Nucleus accumbens (tissue), 56 donors: ENCODE measurements around the gene DAPK1.

Source experiments
- DNase-seq, 56 donors: peaks; one replicate each; lab custom pipeline; 2025; lab: John Stamatoyannopoulos, UW

Gene DAPK1

DNA sequence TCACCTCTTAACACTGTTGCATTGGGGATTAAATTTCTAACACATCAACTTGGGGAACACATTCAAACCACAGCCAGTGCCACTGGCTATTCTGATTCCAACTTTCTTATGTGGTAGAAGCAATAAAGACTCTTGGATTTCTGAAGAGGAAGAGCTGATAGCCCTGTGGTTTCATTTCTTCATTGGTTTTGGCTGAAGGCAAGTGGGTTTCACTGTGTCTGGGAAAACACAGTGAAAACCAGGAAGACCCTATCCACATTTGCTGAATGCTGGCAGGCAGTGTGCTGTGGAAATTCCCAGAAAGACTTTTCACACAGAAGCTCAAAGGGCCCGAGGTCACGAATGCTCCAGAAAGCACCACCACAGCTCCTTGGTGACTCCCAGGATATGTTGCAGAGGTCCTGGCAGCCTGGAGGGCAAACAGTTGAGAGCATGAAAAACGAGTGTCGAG, 67.1 kb downstream of the DAPK1 start:
- peak in 1 of 56 donors; percentile 5 for DNase-seq

DNA sequence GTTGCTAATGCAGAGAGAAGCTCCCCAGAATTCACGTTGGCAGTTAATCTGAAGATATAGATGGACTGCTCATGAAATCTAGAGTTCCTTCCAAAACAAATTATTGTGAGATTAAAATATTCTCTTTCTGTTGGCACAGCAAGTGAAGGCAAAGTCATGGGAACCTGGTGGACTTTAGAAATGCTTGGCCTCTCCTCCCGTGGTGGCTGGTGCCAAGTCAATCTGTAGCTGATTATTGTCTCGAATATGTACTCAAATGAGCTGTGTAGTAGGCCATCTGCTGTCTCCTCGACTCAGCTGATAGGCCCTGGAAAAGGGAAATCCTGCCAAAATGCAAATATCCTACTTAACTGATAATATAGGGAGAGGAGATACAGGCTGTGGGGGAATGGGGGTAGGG, 69.3 kb downstream of the DAPK1 start:
- no peak for DNase-seq

DNA sequence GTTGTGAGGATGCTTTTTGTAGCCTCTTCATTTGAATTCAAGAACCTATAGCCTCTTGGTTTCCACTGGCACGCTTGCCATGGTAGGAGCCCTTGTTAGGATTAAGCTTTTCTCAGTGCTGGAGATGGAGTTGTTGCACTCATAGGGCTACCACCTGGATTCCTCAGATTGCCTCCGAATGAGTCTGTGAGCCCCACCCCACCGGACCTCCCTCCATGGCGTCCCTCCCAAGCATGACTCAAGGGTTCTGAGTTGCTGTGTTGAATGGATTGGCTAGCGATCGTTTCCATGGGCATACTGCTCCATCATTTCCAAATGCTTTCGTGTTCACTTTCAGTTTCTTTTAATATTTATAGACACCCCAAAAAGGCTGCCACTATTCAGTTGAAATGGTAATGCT, 69.9 kb downstream of the DAPK1 start:
- peak in 1 of 56 donors; percentile 17 for DNase-seq

DNA sequence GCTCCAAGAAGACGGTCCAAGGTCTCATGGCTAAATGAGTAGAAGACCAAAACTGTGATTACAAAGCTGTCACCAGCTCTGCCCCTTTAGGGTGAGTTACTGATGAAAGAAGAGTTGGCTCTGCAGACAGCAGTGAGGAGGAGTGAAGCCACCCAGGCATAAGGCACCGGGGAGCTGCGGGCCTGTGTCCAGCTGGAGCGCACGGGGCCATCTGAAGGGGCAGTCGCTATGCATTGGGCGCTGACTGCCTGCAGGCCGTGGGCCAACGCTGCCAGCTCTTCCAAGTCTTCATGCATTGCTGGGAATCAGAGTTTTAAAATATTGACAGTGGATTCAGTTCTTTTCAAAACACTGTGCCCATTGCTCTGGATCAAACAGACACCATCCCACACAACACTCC, 70.3 kb downstream of the DAPK1 start:
- no peak for DNase-seq

DNA sequence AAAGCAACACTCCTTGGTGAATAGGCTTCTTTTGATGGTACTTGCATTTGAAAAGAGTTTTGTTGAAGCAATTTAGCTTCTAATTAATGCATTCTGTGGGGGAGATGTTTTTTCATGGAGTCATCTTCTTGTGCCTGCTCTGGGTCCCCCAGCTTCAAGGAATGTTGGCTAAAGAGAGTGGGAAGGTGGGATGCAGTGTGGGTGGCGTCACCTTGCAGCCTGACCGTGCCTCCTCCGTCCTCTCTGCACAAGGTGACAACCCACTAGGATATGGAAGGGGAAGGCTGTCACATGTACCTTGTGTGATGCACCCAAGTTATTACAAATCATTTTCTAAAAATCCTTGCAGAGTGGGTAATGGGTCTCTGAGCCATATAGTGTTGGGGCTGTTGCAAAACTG, 70.7 kb downstream of the DAPK1 start:
- peak in 2 of 56 donors; percentile 26 to 30 for DNase-seq

DNA sequence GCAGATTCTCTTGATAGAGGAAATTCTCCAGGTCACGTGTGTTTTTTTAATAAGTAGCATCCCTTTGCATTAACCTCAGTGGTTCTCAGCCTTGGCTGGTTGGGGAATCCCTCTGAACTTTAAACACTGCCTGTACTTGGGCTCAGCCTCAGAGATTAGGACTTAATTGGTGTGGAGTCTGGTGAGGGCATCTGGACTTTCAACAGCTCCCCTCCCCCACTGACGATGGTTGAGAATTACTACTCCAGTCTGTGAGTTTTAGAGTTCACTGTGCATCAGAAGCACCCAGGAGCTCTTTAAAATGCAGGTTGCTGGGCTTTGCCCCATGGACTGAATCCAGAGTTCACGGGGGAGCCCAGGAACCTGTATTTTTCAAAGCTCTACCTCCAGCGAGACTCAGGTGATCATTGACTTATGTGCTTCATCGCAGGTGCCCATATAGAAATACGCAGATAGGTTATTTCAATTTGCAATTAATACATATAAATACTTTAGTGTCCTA, 71.4 kb downstream of the DAPK1 start:
- no peak for DNase-seq

DNA sequence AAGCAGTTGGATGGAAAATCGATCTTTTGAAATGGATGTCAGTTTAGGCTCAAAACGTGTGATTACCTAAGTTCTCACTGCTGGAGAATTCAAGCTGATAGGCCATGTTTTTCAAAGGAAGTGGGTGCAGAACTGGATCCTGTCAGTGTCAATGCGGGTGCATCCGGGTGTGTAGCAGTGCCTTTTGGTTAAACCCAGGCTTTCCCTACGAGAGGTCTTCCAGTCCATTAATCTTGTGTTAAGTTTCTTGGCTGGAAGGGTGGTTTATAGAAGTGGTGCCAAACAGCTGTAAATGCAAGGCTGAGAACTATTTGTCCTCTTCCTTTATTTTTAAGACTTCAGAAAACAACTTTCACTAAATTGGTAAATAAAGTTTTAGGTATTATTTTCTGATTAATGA, 71.9 kb downstream of the DAPK1 start:
- DNase-seq: no peak

DNA sequence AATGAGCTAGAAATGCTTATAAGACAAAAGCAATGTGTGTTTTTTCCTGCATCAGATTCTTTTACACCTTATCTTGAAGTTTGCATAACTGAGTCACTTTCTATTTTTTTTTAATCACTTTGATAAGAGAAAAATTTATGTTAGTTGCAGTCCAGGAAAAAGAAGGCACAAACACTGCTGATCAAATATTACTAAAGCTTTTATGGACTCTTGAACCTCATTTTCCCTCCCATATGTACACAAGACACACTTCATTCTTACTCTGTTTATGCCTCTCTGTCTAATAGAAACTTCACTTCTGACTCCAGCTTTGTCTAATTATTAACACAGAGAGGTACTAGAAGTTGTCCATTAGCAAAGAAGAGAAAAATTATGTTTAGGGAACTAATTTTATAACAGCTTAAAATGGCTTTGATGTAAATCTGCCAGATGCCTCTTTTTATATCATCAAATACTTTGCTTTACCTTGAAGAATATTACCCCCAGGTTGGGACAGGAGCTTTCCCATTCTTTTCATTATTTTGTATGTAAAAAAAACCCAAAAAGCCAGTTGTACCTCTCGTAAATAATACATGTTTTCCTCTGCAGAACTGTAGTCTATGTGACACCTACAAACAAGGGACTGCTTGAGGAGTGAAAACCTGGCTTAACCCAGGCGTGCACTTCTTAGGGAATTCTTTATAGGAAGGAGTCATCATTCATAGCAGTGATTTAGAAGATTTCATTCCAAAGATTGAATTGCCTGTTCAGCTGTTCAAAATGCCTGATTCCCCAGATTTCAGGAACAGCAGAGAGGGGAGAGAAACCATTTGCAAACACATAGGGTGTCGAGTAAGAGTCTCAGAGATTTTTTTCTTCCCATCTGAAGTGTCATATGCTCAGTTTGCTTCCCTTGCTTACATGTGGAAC, 72.6 kb downstream of the DAPK1 start:
- no peak for DNase-seq

DNA sequence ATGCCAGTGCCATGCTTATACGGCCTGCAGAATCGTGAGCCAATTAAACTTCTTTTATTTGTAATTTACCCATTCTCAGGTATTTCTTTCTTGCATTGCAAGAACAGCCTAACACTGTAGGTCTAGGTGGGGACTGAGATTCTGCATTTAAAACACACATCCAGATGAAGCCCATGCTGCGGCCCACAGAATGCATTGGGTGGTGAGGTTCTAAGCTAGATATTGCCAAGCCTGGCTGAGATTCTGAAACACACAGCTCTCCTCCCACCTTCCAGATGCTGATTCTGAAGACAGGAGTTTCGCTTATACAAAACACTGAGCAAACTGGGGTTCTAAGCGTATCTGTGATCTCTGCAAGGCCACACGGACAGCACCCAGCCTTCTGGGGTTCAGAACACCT, 75.1 kb downstream of the DAPK1 start:
- DNase-seq: no peak

DNA sequence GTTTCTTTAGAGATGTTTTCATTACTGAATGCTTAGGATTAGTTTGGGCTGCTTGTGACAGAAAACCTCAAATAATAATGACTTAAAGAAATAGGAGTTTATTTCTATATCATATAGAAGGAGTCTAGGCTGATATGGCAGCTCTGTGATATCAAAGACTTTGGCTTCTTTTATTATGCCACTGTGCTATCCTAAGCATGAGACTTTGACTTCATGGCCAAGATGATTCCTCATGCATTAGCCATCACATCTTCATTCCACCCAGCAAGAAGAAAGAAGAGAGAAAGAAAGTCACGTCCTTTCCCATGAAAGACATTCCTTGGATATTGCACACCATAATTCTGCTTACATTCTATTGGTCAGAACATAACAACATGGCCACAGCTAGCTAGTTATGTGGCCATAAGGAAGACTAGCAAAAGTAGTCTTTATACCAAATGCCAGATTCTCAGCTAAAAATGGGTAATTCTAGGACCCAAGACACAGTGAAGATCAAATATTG, 76.2 kb downstream of the DAPK1 start:
- no peak for DNase-seq

DNA sequence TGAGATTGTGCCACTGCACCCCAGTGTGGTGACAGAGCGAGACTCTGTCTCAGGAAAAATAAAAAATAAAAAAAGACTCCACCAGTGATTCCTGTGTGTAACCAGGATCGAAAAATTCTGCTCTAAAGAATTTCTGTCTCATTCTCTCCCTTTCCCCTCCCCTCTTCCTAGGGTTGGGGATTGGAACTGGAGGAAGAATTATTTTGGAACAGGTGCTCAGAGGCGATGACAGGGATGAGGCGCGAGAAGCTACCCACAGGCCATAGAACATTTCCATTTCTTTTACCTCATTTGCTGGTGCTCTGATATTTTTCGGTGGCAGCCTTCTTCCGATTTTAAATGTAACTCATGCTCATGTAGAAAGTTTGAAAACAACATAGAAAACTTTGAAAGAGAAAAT, 80.1 kb downstream of the DAPK1 start:
- no peak for DNase-seq

DNA sequence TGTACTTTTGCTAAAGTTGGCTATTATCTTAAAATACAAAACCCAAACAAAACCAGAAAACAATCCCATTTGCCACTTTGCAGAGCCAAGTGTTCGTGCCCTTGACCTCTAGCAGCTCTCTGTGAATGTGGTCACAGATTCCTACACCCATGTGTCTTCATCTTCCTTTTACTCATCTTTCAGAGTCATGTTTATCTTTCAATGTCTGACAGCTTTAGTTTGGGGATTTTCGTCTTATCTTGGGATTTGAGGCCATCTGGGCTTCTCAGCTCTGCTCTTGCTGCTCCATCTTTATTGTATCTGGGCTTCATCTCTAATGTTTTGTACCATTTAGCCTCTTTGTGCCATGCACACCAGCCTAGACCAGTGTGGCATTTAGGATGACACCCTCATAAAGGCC, 81.0 kb downstream of the DAPK1 start:
- no peak for DNase-seq

DNA sequence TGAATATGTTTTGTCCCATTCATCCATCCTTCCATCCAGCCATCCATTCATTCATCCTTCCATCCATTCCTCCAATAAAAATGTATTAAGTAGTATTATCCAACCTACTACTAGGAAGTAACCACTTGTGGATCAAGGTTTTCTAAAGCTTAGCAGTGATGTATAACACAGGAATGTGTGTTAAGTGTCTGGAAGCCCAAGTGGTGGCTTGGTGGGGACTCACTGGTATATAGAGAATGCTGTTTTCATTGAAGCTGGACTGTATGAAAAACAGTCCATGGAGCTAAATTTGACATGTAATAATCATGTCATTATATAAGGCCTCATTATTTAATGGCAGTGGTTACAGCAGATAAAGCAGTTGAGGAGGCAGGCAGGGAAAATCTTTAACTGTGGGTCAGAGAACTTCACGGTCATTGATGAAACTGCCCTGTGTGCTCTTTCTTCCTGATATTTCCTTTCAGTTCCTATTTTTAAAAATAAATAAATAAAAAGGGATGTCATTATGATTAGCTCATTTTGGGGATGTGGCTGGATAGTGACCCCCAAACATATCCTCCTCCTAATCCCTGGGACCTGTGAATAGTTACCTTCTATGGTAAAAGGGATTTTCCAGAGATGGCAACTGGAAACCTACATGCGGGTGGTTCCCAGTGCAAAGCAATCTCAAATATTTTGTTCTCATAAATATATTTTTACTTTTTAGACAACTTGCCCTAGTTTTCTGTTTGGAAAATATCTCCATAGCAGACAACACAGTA, 82.3 kb downstream of the DAPK1 start:
- no peak for DNase-seq

DNA sequence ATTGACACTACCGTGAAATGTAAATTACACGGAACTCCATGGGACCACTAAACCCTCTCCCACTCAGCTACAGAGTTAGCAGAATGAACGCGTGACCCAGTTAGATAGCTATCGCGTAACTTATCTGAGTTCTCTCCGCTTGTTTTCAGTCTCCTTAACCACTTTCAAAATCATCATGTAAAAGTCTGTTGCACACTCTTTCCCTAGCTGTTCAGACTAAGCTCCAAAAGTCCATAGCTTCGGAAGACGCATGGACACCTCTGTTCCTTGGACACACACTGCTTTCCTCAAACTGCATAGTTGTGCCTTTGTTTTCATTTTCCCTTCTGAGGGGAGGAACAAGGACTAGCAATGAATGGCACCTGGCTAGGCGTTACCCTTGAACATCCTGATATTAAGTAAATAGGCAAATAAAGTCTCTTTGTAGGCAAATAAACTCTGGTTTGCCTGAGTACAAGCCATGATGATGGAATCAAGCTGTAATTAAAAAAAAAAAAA, 83.3 kb downstream of the DAPK1 start:
- DNase-seq: no peak

DNA sequence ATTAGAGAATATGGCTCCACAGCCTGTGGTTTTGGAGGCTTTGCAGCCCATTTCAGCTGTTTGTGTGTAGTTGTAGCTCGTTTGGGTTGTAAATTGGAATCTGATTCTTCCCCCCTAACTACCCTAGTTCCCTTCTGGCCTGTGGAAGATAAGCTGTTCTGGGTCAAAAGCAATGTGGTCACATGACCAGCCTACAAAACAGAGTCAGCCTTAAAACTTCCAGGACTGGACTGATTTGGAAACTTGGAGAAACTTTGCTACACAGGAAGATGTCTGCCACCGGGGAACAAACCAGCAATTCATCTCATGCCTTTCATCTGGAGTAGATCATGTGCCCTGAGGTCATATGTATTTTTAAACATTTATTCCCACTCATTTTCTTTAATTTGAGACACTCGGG, 83.8 kb downstream of the DAPK1 start:
- DNase-seq: no peak

DNA sequence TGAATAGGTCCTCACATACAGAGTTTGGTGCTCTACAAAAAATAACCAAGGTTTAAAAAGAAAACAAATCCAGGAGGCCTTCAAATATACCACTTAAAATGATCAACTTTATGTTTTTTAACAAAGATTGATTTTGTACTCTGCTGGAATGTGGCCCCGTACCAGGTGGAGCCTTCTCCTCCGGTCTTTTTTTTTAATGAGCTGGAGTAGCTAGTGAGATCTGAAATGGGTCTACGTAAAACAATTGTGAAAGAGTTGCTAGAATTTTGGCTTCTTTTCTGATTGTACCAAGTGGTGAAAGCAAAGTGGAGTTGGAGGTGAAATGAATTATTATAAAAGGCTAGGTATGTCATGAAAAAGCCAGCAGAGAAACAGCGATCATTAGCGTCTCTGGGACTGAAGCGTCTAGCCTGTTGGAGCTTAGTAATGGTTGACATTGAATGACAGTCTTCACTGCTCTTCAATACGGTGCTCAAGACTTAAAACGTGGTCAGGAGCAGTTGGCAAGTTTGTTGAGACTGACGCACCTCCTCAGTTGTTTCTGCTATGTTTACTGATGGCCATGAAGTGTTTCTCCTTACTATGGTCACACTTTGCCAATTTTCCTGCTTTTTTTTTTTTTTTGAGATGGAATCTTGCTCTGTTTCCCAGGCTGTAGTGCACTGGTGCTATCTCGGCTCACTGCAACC, 84.4 kb downstream of the DAPK1 start:
- no peak for DNase-seq

DNA sequence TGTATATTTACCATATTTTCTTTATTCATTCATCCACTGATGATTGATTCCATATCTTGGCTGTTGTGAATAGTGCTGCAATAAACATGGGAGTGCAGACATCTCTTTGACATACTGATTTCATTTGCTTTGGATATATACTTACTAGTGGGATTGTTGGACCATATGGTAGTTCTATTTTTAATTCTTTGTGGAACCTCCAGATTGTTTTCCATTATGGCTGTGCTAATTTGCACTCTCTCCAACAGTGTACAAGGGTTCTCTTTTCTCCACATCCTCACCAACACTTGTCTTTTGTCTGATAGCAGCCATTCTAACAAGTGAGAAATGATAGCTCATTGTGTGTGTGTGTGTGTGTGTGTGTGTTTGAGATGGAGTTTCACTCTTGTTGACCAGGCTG, 86.7 kb downstream of the DAPK1 start:
- no peak for DNase-seq

DNA sequence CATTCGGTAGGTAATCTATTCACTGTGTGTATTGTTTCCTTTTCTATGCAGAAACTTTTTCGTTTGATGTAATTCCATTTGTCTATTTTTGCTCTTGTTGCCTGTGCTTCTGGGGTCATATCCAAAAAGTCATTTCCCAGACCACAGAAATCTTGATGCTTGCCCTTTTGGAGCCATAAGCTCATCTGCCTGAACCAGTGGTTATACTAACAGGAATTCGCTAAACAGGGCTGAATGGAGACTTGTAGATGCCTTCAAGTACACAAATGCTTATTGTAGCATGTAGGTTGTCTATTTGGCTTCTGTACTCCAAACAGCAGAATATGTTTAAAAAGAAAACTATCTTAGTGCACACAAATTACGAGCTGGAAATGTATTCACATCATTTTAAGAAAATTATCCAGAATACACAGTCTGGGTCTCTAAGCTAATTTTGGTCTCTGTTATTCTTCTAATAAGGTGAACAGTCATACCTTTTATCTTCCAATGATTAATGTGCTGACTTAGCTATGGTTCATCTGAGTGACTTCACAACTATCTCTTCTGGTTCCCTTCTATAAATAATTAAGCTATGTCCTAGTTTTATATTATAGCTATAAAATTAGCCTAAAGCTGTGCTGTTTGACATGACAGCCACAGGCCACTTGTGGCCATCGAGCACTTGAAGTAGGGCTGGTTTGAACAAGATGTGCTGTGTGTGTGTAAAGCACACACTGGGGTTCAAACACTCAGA, 87.6 kb downstream of the DAPK1 start:
- no peak for DNase-seq

DNA sequence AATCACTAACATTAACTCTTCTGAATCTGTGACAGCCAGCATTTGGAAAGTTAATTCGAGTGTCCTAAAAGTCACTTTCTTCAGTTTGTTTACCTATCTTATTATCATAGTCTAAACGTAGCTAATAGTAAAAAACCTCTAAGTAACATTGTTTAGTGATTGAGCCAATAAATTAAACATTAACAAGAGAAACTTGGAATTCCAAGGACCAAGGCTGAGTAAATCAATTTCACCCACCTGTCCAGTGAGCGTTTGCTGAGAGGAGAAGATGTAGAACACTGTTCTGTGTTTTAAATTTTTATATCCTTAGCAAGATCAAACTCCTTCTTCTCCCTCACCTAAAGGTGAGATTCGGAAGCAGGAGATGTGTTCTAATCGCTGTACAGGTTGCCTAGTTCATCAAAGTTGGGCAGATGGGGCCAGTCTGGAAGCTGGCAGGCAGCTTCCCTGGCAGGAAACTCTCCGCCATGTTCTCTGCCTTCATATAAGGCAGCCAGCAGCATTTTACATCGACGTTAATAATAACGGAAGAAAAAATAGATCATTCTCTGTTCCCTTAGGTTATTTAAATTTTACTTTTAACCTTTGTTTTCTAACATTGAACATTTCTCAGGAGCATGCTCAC, 89.2 kb downstream of the DAPK1 start:
- no peak for DNase-seq
